Spleen (tissue), 7 donors: ENCODE data around the gene DPY30.

Experiments
- POLR2A ChIP-seq, 3 donors: fragments of 450-650 bp; IDR thresholded peaks; one replicate each; pipeline ENCODE4 v1.5.1; 2017; ENCODE audit warnings: antibody characterized with exemption in 3 of 3, mild to moderate bottlenecking in 1 of 3
- POLR2AphosphoS5 ChIP-seq, 3 donors: sonication (generic); formaldehyde crosslinking; IDR thresholded peaks; one replicate each; pipeline ENCODE4 v1.5.1; 2017; ENCODE audit warnings: antibody characterized with exemption in 3 of 3
- TF ChIP-seq, protein P1 (sequence below), 11 experiments: fragments of 200-600 bp in 7 of 11; fragments of 450-650 bp in 4 of 11; sonication (generic) in 4 of 11; IDR thresholded peaks in 8 of 11; conservative IDR thresholded peaks in 3 of 11; 1 replicate in 7 of 11; 2 replicates in 4 of 11; pipeline versions ENCODE4 v1.4.0 to v1.8.0; 2016 to 2021; ENCODE audit warnings: antibody characterized with exemption in 11 of 11, inconsistent platforms in 4 of 11, mild to moderate bottlenecking in 1 of 11
- donor health status: DM: no; HTN: no; CAD: no; lungs with moderate emphysema.
- donor health status: DM: no; HTN: no; CAD: no.
- donor health status: DM: no; HTN: no; CAD: no.

DNA sequence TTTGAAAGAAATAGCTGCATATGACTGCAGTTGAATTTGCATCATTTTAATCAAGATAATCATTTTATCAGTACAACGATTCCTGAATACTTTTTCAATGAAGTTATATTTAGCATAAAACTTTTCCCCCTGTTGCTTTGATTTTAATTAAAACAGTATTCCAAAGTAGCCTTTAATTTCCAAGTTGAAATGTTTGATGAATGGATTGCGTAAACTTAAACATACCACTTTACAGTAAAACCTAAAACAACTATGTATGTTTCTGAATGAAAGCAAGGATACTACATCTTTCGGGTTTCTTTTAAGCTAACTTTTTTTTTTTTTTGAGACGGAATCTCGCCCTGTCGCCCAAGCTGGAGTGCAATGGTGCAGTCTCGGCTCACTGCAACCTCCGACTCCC, 25.1 kb upstream of the DPY30 start:
- TF ChIP-seq, protein P1, sequence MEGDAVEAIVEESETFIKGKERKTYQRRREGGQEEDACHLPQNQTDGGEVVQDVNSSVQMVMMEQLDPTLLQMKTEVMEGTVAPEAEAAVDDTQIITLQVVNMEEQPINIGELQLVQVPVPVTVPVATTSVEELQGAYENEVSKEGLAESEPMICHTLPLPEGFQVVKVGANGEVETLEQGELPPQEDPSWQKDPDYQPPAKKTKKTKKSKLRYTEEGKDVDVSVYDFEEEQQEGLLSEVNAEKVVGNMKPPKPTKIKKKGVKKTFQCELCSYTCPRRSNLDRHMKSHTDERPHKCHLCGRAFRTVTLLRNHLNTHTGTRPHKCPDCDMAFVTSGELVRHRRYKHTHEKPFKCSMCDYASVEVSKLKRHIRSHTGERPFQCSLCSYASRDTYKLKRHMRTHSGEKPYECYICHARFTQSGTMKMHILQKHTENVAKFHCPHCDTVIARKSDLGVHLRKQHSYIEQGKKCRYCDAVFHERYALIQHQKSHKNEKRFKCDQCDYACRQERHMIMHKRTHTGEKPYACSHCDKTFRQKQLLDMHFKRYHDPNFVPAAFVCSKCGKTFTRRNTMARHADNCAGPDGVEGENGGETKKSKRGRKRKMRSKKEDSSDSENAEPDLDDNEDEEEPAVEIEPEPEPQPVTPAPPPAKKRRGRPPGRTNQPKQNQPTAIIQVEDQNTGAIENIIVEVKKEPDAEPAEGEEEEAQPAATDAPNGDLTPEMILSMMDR (IDR thresholded peaks at IDR 0.05 in 8 of 11, conservative IDR thresholded peaks at IDR 0.05 in 3 of 11): no peak
- TF ChIP-seq POLR2A (IDR thresholded peaks at IDR 0.05): no peak
- TF ChIP-seq POLR2AphosphoS5 (IDR thresholded peaks at IDR 0.05): no peak
